Activated CD8-positive, alpha-beta memory T cell treated with anti-CD3 and anti-CD28 coated beads, Interleukin-2, amount 50 U/mL, for 24 hours (primary cell): ENCODE measurements around the gene SLC1A5.
A peak's percentile ranks its signal among the peaks of the same experiment; 100 is the strongest.
"Not testable (repeated sequence)": the region's sequence is repeated elsewhere in the genome, so short reads cannot be mapped to it uniquely, and the experiment has no call there.

Experiments
- DNase-seq: peaks from one replicate; pipeline ENCODE4 v3.0.0-alpha.2; 2020; ENCODE audit errors: extremely low read depth

SLC1A5 gene

DNA sequence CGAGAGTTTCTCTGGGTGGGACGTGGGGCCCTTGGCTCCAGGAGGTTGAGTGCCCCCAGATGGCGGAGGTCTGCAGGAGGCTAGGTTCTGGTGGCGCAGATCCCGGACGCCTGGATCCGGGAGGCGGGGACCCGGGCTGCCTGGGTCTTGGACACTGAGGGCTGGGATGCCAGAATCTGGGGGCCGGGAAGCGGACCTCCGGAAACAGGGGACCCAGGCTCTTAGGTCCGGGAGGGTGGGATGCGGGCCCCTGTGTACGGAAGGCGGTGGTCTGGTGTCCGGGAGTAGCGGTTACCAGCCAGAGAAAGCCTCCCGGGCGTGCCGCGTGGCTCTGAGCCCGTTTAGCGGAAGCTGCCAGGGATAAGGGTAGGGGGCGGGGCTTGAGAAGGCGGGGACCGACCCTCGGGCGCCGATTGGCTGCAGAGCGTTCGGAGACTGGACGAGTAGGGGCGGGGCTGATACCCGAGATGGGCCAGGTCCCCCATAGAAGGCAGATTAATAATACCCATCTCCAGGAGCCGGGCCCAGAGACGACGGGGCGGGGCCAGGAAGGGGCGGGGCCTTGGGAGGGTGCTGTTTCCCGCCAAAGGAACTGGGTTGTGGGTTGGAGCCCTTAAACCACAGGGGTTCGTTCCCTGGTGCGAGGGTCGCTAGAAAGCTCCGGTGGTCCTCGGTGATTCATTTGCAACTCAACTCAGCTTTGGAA is at the start of gene SLC1A5:
Gene SLC1A5, minus strand, starts transcription at position 333 of the 706 bp plus-strand sequence. CDS start 629 bp downstream, outside the sequence.
- peak; percentile 97 for DNase-seq

DNA sequence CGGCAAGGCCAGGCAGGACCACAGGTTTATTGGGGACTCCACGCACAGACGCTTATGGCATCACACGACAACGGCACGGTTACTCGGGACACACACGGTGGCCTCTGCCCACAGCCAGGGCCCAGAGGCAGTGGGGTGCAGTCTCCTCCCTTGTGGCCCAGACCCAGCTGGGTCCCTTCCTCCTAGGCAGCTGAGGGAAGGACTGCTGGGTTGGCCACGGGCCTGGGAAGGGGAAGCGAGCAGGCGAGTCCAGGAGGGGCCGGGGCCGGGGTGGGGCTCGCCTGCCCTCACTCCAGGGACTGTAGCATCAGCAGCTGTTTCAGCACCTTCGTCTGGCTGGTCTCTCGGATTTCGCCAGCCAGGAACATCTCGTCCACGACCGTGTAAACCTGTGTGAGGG is 49.8 kb upstream of the SLC1A5 start:
- no peak for DNase-seq

DNA sequence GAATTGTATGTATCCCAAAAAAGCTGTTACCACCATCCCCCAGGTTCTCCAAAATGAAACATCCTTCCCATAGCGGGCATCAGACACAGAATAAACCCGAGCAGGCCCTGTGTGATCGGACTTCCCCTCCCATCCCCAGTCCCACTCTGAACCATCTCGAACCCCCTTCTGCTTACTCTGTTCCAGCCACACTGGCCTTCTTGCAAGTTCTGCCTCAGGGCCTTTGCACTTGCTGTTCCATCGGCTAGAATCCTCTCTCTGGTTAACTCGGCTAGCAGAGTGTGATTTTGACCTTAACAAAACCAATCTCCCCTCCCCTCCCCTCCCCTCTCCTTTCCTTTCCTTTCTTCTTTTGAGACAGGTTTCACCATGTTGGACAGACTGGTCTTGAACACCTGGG is 46.6 kb upstream of the SLC1A5 start:
- DNase-seq: no peak

DNA sequence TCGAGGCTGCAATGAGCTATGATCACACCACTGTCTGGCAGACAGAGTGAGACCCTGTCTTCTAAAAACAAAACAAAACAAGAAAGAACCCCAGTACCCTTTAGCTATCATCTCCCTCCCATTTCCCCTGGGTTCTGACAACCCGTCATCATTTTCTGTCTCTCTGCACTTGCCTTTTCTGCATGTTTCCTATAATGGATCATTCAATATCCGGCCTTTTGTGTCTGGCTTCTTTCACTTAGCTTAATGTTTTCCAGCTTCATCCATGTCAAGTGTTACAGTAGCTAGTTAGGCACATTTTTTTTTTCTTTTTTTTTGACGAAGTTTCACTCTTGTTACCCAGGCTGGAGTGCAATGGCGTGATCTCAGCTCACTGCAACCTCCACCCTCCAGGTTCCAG is 45.7 kb upstream of the SLC1A5 start:
- no peak for DNase-seq

DNA sequence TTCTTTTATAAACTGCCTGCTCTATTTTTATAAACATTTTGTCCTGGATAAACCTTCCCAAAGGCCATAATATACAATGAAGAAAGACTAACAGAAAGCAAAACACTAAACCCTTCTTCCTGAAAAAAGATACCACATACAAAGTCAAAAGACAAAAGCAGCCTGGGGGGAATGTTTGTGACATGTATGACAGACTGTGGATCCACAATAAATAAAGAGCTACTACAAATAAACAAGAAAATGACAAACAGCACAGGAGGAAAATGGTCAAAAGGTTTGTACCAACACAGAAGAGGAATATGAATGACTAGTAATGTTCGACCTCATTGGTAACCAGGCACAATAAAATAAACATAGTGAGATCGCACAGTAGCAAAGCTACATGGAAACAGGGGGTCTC is 42.5 kb upstream of the SLC1A5 start:
- no peak for DNase-seq

DNA sequence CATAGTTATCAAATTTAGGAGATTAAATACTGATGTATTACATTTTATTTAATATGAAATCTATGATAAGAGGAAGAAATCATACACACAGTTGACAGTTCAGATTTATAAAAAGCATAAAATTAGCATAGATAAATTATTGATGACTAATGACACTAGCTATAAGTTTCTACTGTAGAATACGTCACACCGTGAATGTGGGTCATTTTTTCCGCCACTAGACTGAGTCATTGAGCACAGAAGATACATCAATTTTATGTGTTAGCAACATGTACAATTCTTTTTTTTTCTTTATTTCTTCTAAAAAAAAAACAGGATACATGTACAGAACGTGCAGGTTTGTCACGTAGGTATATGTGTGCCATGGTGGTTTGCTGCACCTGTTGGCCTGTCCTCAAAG is 40.1 kb upstream of the SLC1A5 start:
- peak; percentile 33 for DNase-seq

DNA sequence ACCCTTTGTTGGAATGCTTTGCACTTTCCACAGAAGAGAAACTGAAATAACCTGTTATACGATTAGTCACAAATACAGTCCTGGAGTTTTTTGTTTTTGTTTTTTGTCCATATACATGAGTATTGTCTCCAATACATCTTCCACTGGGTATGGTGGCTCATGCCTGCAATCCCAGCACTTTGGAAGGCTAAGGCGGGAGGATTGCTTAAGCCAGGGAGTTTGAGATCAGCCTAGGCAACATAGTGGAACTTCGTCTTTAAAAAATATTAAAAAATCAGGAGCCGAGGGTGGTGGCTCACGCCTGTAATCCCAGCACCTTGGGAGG is 37.3 kb upstream of the SLC1A5 start:
- no peak for DNase-seq

DNA sequence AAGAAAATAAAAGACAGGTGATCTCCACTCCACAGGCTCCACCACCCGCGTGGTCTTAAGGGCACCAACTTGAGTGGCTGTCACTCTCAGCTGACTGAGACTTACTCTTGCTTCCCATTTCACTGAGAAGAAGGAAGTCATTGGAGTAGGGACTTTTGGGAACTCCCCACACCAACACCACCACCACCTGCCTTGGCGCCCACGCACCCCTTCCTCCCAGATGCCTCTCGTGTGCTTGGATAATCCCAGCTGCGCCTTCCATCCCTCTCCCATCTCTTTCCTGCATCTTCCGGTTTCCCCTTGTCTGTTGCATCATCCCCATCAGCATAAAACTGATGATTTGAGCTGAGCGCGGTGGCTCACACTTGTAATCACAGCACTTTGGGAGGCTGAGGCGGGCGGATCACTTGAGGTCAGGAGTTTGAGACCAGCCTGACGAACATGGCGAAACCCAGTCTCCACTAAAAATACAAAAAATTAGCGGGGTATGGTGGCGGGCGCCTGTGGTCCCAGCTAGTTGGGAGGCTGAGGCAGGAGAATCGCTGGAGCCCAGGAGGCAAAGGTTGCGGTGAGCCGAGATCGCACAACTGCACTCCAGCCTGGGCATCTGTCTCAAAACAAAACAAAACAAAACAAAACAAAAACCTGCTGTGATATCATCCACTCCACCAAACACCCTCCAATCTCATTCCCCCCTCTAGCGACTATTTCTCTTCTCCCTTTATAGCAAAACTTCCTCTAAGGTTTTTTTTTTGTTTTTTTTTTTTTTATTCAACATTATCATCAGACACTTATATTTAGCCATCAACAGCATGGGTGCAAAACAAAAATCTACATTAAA is 36.7 kb upstream of the SLC1A5 start:
- no peak for DNase-seq

DNA sequence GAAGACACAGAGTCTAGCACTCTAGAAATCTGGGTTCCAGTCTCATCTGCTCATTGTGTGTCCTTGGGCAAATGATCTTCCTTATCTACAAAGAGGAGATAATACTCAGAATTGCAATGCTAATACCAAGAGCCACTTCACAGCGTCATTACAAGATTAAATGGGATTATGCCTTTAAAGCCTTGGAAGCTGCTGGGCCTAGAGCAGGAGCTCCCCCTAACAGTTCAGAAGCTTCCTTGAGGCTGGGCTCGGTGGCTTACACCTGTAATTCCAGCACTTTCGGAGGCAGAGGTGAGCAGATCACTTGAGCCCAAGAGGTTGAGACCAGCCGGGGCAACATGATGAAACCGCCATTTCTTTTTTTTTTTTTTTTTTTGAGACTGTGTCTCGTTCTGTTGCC is 34.7 kb upstream of the SLC1A5 start:
- no peak for DNase-seq

DNA sequence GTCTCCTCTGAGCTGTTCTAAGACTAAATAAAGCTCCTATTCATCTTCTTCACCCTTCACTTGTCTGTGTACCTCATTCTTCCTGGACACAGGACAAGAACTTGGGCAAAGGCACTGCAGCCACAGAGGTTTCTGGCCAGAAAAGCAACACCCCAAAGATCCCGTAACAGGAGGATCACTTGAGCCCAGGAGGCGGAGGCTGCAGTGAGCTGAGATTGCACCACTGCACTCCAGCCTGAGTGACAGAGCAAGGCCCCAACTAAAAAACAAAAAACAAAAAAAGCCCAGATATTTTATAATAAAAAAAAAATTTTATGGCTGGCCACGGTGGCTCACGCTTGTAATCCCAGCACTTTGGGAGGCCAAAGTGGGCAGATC is 34.0 kb upstream of the SLC1A5 start:
- DNase-seq: not testable (repeated sequence)

DNA sequence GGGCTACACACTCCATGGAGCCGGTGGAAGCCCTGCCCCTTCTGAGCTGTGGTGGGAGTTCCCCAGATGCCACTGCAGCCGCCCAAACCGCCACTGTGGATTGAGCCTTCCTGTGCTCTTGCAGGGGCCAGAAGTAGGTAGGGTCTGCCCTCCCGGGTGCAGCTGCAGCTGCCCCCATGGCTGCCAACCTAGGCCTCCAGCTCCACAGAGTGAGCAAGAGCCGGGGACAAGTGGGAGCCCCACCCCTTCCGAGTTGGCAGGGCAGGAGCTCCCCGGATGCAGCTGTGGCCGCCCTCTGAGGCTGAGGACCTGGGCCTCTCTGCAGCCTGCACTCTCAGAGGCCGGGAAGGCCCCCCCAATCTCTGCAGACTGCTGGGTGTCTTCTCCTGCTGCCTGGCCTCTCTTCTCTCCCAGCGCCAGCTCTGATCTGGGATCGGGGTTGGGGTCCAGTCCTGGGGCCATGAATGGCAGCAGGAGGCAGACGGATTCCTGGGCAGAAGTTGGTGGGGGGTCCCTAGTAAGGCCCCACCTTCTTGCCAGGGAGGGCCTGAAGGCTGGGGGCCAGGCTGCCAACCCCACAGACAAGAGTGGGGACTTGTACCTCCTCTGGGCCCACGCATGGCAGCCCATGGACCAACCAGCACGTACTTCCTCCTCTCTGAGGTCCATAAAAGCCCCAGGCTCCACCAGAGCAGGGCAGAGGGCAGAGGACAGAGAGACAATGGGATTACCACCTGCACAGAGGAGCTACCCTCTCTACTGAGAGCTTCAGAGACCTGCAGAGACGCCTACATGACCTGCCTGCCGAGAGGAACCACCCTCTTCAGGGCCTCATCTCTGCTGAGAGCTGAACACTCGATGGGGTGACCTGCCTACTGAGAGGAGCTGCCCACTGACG is 33.4 kb upstream of the SLC1A5 start:
- peak; percentile 24 for DNase-seq

DNA sequence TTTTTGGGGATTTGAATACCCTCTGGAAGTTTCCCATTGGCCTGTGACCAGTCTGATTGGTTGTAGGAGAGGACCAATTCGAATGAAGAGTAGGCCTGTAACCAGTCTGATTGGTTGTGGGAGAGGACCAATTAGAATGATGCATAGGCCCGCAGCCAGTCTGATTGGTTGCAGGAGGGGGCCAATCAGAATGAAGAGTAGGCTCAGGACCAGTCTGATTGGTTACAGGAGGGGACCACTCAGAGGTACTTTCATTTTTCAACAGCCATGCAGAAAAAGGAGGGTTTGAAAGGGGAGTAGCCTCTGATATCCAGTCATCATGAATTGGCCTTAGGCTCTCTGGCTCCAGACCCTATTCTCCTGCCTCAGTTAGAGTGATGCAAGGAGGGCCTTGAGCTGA is 30.4 kb upstream of the SLC1A5 start:
- DNase-seq: no peak

DNA sequence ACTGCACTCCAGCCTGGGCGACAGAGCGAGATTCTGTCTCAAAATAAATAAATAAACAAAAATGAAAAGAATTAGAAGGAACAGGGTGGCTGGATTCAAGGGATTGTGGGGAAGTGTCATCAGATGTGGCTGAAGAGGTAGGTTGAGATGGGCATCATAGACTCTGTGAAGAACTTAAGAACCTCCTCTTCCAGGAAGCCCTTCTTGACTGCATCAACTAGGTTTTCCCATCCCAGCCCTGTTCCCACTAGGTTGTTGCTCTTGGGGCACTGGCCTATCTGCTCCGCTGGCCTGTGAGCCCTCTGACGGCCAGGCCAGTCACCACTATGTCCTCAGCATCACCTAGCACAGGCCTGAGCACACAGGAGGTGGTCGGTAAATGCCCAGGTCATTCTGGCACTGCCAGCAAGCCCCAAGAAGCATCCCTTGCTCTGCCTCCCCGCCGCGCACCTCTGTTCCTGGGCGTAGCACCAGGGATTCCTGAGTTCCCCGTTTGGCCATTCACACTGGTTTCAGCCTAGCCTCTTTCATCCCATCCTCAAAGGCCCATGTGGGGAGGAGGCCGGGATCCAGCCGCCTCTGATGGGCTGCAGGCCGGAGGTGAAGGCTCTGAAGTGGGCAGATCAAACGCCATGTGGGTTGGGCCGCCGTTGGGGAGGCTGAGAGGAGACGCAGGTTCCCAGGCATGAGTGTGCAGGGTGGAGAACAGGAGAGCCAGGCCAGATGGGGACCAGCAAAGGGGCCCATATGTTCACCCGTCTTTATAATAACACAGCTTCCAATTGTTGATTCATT is 27.6 kb upstream of the SLC1A5 start:
- no peak for DNase-seq

DNA sequence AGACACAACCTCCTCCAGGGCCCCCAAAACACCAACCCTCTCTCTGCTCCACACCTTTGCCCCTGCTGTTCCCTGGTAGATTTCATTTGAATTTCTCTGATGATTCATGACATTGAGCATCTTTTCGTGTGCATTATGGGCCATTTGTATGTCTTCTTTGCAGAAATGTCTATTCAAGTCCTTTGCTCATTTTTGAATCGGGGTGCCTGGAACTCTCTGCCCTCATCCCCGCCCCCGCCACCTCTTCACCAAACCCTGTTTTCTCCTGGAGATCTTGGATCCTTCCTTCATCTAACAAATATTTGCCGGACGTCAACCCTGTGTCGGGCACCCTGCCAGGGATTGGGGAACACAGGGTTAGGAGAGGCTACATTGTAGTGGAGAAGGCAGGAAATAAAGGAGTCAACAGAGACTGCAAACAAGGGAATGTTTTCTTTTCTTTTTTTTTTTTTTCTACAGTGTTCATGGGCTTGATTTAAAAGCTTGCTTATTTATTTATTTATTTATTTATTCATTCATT is 25.5 kb upstream of the SLC1A5 start:
- no peak for DNase-seq

DNA sequence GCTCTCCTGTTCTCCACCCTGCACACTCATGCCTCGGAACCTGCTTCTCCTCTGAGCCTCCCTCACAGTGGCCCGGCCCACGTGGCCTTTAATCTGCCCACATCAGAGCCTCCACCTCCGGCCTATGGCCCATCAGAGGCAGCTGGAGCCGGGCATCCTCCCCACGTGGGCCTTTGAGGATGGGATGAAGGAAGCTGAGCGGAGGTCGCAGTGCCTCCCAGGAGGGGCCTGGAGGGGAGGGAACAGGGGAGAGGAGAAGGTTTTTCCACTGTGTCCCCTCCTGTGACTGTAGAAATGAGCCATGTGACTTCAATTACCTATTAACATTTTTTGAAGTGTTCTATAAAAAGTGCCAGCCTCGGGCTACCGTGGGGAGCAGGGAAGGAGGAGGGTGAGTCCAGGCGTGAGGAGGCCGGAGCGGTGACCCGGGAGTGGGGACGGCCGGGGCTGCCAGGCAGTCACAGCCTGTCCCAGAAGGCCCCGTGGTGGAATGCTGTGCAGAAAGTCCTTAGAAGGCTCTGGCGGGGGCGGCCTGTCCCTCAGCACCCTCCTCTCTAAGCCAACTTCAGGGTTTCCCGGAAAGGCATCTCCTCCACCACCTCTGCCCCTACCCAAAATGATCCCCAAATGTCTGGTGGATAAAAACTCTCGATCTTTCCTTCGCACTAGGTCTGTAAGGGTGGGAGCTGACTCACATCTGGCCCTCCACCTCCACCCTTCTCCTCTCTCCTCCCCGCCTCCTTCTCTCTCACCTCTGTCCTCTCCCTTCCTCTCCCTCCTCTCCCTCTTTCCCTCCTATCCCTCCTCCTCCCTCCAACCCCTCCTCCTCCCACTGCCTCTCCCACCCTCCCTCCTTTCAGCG is 24.8 kb upstream of the SLC1A5 start:
- no peak for DNase-seq

DNA sequence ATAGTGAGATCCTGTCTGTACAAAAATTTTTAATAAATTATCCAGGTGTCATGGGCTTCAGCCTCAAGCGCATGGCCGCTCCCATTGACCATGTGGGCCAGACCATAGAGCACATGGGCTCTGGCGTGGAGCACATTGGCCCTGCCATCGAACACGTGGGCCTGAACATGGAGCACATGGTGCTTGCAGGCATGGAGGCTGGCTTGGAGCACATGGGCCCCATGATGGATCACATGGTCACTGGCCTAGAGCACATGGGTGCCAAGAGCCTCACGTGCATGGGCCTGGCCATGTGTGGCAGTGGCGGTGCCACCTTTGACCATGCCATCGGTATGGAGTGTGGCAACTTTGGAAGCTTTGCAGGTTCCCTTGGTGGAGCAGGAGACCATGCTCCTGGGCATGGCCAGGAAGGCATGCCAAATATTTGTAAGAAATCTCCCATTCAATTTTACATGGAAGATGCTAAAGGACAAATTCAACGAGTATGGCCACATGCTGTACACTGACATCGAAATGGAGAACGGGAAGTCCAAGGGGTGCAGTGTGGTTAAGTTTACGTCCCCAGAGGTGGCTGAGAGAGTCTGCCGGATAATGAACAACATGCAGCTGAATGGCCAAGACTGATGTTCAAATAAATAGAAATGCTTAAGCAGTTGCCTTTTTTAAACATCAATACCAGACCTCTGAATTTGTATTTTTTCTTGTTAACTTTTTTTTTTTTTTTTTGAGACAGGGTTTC is 21.3 kb upstream of the SLC1A5 start:
- DNase-seq: no peak

DNA sequence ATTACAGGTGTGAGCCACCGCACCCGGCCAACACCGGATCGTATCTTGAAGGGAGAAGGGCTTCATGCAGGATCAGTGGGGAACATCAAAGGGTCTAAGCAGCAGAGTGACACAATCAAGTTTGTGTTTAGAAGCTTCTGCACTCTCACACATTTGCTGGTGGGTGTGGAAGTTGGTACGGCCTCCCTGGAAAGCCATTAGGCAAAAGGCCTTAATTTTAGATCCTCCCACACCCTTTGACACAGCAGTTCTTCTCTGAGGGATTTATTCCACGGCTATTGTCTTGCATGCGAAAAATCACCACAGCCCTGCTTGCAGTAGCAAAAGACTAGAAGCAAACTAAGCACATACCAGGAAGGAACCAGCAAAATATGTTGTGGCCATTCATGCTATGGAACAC is 18.3 kb upstream of the SLC1A5 start:
- DNase-seq: no peak

DNA sequence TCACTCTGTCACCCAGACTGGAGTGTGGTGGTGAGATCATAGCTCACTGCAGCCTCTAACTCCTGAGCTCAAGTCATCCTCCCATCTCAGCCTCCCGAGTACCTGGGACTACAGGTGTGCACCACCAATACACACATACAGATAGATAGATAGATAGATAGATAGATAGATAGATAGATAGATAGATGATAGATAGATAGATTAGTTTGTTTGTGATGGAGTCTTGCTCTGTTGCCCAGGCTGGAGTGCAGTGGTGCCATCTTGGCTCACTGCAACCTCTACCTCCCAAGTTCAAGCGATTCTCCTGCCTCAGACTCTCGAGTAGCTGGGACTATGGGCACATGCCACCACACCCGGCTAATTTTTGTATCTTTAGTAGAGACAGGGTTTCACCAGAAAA is 16.0 kb upstream of the SLC1A5 start:
- DNase-seq: not testable (repeated sequence)

DNA sequence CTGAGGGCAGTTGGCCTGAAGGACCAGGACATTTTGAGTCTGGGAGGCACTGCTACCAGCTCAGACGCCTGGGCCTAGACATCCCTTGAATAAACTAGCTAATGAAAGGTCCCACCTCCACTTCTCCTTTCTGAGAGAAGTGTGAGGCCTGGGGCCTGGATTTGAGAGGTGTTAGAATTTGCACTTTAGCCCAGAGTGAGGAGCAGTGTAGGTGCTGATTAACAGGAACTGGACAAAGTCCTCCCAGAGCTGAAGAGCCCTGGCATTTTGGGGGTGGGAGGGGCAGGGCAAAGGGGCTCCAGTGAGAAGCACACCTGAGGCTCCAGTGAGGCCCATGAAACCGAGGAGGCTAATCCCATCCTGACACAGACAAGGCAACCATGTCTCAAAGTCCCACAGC is 15.2 kb upstream of the SLC1A5 start:
- DNase-seq: no peak

DNA sequence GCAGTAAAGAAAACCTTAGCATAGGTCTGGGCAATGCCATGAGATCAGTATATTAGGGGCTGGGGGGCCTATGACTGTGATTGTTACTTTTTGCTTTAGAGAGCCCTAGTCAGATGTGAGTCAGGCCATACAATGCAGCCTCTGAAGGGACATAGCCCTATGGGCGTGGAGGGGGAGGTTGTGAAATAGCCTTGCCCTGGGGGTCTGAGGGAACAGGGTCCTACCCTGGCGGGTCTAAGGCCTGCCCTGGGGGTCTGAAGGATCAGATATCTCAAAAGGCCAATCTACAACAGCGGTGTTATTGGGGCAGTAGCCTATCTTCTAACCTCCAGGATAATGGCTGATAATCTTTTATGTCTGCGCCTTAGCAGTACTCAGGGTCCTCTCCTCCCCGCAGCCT is 13.8 kb upstream of the SLC1A5 start:
- DNase-seq: no peak
